A673 (cell line): ENCODE data around the gene DDX41. TPM values are rescaled to one million over a fixed set of nuclear protein-coding genes. Genes with fewer than 3 reads are reported as not detected.
"Not testable (repeated sequence)": the region's sequence is repeated elsewhere in the genome, so short reads cannot be mapped to it uniquely, and the experiment has no call there.

Source experiments
- BruUV-seq: library from RNA; stranded (reverse); fragments of 400-500 nt; replicated peaks from 2 replicates; lab custom pipeline; 2021; lab: Mats Ljungman, UMichigan
- CTCF ChIA-PET: fragments of 300-600 bp; sonication (Branson Sonifier 250); formaldehyde crosslinking; loops from one replicate; lab custom pipeline; 2022; ENCODE audit warnings: antibody characterized with exemption; lab: Charles Lee
- POLR2A ChIA-PET: fragments of 300-600 bp; sonication (Branson Sonifier 250); formaldehyde crosslinking; loops from one replicate; lab custom pipeline; 2022; ENCODE audit warnings: antibody characterized with exemption; ENCODE audit not compliant: low non-redundant PET; lab: Charles Lee
- DNase-seq: peaks from one replicate; pipeline ENCODE4 v3.0.0-alpha.2; 2015; ENCODE audit warnings: low spot score
- H3K27ac ChIP-seq: fragments of 200-600 bp; sonication (generic); 2 replicates; pipeline ENCODE4 v1.5.1; 2016; ENCODE audit warnings: mixed run types, low read depth, mild to moderate bottlenecking, mixed read lengths, antibody characterized with exemption, low read length; ENCODE audit not compliant: poor library complexity, severe bottlenecking
- H3K27me3 ChIP-seq: fragments of 200-600 bp; sonication (generic); replicated peaks from 2 replicates; pipeline ENCODE4 v1.6.1; 2017; ENCODE audit warnings: mixed run types, low read depth, mild to moderate bottlenecking, mixed read lengths, antibody characterized with exemption, low read length; ENCODE audit not compliant: insufficient read depth, poor library complexity
- H3K36me3 ChIP-seq: fragments of 200-600 bp; sonication (generic); 2 replicates; pipeline ENCODE4 v1.6.1; 2016; ENCODE audit warnings: mixed run types, mild to moderate bottlenecking, mixed read lengths, antibody characterized with exemption, low read length; ENCODE audit not compliant: insufficient read depth, poor library complexity, severe bottlenecking
- H3K4me1 ChIP-seq: fragments of 200-600 bp; sonication (generic); 2 replicates; pipeline ENCODE4 v1.6.1; 2017; ENCODE audit warnings: mixed run types, mild to moderate bottlenecking, mixed read lengths, antibody characterized with exemption, low read length; ENCODE audit not compliant: insufficient read depth, poor library complexity, severe bottlenecking
- H3K4me3 ChIP-seq: fragments of 200-600 bp; sonication (generic); 2 replicates; pipeline ENCODE4 v1.5.1; 2016; ENCODE audit warnings: low read depth, mixed run types, mild to moderate bottlenecking, mixed read lengths, low read length; ENCODE audit not compliant: poor library complexity, severe bottlenecking
- H3K9me3 ChIP-seq: fragments of 200-600 bp; sonication (generic); 2 replicates; pipeline ENCODE4 v1.6.1; 2016; ENCODE audit warnings: mixed run types, low read depth, mild to moderate bottlenecking, mixed read lengths, antibody characterized with exemption, low read length; ENCODE audit not compliant: poor library complexity, severe bottlenecking
- EZH2 ChIP-seq: fragments of 200-600 bp; sonication (generic); IDR thresholded peaks from 2 replicates; pipeline ENCODE4 v1.6.1; 2017; ENCODE audit warnings: borderline replicate concordance, low read depth, mild to moderate bottlenecking, mixed read lengths, antibody characterized with exemption, low read length; ENCODE audit not compliant: poor library complexity, severe bottlenecking
- intact Hi-C: fragments of 100-400 bp; cut with micrococcal nuclease; formaldehyde crosslinking; loops from one replicate; pipeline ENCODE4 v1.10.0; 2022; ENCODE audit not compliant: unreplicated experiment
- total RNA-seq: library from RNA; stranded (reverse); gene quantifications from 2 replicates; pipeline ENCODE4 v1.2.3, GENCODE V29; 2021
- TF ChIP-seq, protein P1 (sequence below): fragments of 300-800, 200-600 bp; sonication (generic); conservative IDR thresholded peaks from 2 replicates; pipeline ENCODE4 v1.5.1; 2017; ENCODE audit warnings: low read depth, mild to moderate bottlenecking, antibody characterized with exemption, low read length, moderate library complexity, mixed read lengths

DDX41 gene
- total RNA-seq, 1 experiment from 2014 or later: 82.3 TPM

DNA sequence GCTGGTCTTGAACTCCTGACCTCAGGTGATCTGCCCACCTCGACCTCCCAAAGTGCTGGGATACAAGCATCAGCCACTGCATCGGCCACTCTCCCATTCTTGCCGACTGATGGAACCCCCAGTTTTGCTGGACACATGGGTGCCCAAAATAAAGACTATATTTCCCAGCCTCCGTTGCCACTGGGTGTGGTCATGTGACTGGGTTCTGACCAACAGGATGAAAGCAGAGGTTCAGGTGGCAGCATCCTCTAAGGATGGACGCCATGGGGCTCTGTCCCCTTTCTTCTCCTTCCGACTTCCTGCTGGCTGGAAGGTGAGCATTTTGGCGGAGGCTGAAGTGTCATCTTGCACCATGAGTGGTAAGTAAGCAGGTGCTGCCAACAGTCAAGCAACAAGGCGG, 29.6 kb downstream of the DDX41 start:
- no peak for DNase-seq
- H3K4me1 ChIP-seq: peaks cover 21% of the 10 kb centered on the region
- H3K4me3 ChIP-seq: no peak overlapping the region
- POLR2A ChIA-PET: no interaction called here
- intact Hi-C loops: no loop called here
- no peaks in the 10 kb centered on the region for H3K27me3 ChIP-seq
- H3K9me3 ChIP-seq: no peaks in the 10 kb centered on the region
- CTCF ChIA-PET: no interaction called here
- H3K36me3 ChIP-seq: peaks cover 20% of the 10 kb centered on the region
- BruUV-seq: no TSS peak
- TF ChIP-seq, protein P1, sequence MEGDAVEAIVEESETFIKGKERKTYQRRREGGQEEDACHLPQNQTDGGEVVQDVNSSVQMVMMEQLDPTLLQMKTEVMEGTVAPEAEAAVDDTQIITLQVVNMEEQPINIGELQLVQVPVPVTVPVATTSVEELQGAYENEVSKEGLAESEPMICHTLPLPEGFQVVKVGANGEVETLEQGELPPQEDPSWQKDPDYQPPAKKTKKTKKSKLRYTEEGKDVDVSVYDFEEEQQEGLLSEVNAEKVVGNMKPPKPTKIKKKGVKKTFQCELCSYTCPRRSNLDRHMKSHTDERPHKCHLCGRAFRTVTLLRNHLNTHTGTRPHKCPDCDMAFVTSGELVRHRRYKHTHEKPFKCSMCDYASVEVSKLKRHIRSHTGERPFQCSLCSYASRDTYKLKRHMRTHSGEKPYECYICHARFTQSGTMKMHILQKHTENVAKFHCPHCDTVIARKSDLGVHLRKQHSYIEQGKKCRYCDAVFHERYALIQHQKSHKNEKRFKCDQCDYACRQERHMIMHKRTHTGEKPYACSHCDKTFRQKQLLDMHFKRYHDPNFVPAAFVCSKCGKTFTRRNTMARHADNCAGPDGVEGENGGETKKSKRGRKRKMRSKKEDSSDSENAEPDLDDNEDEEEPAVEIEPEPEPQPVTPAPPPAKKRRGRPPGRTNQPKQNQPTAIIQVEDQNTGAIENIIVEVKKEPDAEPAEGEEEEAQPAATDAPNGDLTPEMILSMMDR: no peak
- H3K27ac ChIP-seq: no peak overlapping the region

- Histone ChIP-seq H3K36me3 (peaks cover 20% of the 10 kb centered on the region), H3K9me3 (no peaks in the 10 kb centered on the region), H3K4me3 (no peak overlapping the region), H3K27ac (no peak overlapping the region), H3K4me1 (peaks cover 18% of the 10 kb centered on the region), H3K27me3 (no peaks in the 10 kb centered on the region)
- TF ChIP-seq EZH2: no peak
- TF ChIP-seq, protein P1: no peak
- no peak for DNase-seq
- CTCF ChIA-PET: no interaction called here
- no TSS peak for BruUV-seq
- POLR2A ChIA-PET: no interaction called here
- intact Hi-C loops: no loop called here
Measured at GRCh38 chr5:177486256-177486655, 30.5 kb downstream of the DDX41 start.

GRCh38 chr5:177485753-177486152, 31.0 kb downstream of the DDX41 start:
- BruUV-seq: not testable (repeated sequence)

DNA sequence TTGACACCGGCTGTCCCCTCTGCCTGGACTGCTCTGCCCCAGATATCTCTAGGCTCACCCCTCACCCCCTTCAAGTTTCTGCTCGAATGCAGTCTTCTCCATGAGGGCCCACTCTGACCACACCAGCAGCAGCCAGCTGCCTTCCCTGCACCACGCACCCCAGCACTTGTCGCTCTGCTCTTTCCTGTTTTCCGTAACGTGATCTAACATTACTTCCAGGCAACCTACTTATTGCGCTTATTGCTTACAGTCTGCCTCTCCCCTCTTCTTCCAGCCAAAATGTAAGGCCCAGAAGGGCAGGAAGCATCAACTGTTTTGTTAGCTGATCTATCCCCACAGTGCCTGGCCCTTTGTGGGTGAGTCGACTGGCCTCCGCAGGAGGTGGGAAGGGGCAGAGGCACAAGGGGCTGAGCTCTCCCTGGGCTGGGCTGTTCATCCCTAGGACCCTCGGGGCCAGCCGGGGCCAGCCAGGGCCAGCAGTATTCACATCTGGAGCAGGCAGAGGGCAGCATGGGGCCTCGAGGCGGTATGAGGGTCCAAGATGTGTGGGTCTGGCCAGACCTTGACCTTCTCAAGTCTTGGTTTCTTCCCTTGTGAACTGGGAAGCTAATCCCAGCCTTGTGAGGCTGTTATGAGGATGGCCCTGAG, 31.7 kb downstream of the DDX41 start:
- Histone ChIP-seq H3K27ac (no peak overlapping the region), H3K9me3 (no peaks in the 10 kb centered on the region), H3K4me1 (peaks cover 5% of the 10 kb centered on the region), H3K4me3 (no peak overlapping the region), H3K36me3 (peaks cover 20% of the 10 kb centered on the region), H3K27me3 (no peaks in the 10 kb centered on the region)
- ChIA-PET POLR2A (no interaction called here), CTCF (no interaction called here)
- TF ChIP-seq EZH2: no peak
- TF ChIP-seq, protein P1: no peak
- intact Hi-C loops: no loop called here
- no peak for DNase-seq
- no TSS peak for BruUV-seq

More at GRCh38 chr5:177485753-177486152, 31.0 kb downstream of the DDX41 start:
- POLR2A ChIA-PET, H3K9me3 ChIP-seq, CTCF ChIA-PET, H3K4me3 ChIP-seq, DNase-seq, H3K27me3 ChIP-seq, H3K27ac ChIP-seq, intact Hi-C loops: not testable (repeated sequence)
- H3K36me3 ChIP-seq: peaks cover 20% of the 10 kb centered on the region
- H3K4me1 ChIP-seq: peaks cover 13% of the 10 kb centered on the region
